Activated CD8-positive, alpha-beta memory T cell treated with anti-CD3 and anti-CD28 coated beads, Interleukin-2, amount 50 U/mL, for 24 hours (primary cell): ENCODE data around the gene PDLIM5.
"Not testable (repeated sequence)": the region's sequence is repeated elsewhere in the genome, so short reads cannot be mapped to it uniquely, and the experiment has no call there.

Experiments used
- DNase-seq: peaks from one replicate; pipeline ENCODE4 v3.0.0-alpha.2; 2020; ENCODE audit errors: extremely low read depth

Gene PDLIM5

GRCh38 chr4:94451695-94452475 is at the start of gene PDLIM5:
PDLIM5 (plus strand) TSS chr4:94451942; CDS start chr4:94455289, 3,347 bp downstream.
- peak; percentile 54 for DNase-seq

- not testable (repeated sequence) for DNase-seq
These were observed 49.3 kb upstream of the PDLIM5 start for GRCh38 chr4:94402439-94402838.

- DNase-seq, result no peak
These were observed 48.0 kb upstream of the PDLIM5 start for GRCh38 chr4:94403751-94404150.

GRCh38 chr4:94406668-94407437 is 44.9 kb upstream of the PDLIM5 start:
- DNase-seq, result peak; percentile 5

- no peak for DNase-seq
These were observed 43.9 kb upstream of the PDLIM5 start for GRCh38 chr4:94407846-94408245.

GRCh38 chr4:94408549-94409374 is 43.0 kb upstream of the PDLIM5 start:
- no peak for DNase-seq

- no peak for DNase-seq
These were observed 42.4 kb upstream of the PDLIM5 start for GRCh38 chr4:94409375-94409679.

- no peak for DNase-seq
These were observed 41.8 kb upstream of the PDLIM5 start for GRCh38 chr4:94409962-94410361.

GRCh38 chr4:94410678-94411206 is 41.0 kb upstream of the PDLIM5 start:
- DNase-seq, result no peak

- no peak for DNase-seq
These were observed 40.4 kb upstream of the PDLIM5 start for GRCh38 chr4:94411296-94411695.

GRCh38 chr4:94412019-94412657 is 39.6 kb upstream of the PDLIM5 start:
- DNase-seq, result no peak

- DNase-seq, result no peak
These were observed 39.1 kb upstream of the PDLIM5 start for GRCh38 chr4:94412658-94413038.

- no peak for DNase-seq
These were observed 38.5 kb upstream of the PDLIM5 start for GRCh38 chr4:94413085-94413840.

- DNase-seq, result no peak
These were observed 36.8 kb upstream of the PDLIM5 start for GRCh38 chr4:94414907-94415306.

GRCh38 chr4:94415448-94415847 is 36.3 kb upstream of the PDLIM5 start:
- DNase-seq, result no peak

GRCh38 chr4:94416335-94416734 is 35.4 kb upstream of the PDLIM5 start:
- DNase-seq, result no peak

- DNase-seq, result no peak
These were observed 34.8 kb upstream of the PDLIM5 start for GRCh38 chr4:94416981-94417380.

- DNase-seq, result no peak
These were observed 32.2 kb upstream of the PDLIM5 start for GRCh38 chr4:94419549-94419948.

GRCh38 chr4:94419956-94420355 is 31.8 kb upstream of the PDLIM5 start:
- no peak for DNase-seq

- no peak for DNase-seq
These were observed 31.4 kb upstream of the PDLIM5 start for GRCh38 chr4:94420356-94420755.

- DNase-seq, result no peak
These were observed 25.0 kb upstream of the PDLIM5 start for GRCh38 chr4:94426783-94427182.
